Osteoblast (primary cell): ENCODE results near the gene REV1. TPM values are rescaled to one million over a fixed set of nuclear protein-coding genes. Genes with fewer than 3 reads are reported as not detected.

ENCODE experiments used
- DNase-seq: peaks from one replicate; pipeline ENCODE4 v3.0.0; 2011; ENCODE audit warnings: low spot score, mixed read lengths; ENCODE audit not compliant: insufficient read length; ENCODE audit errors: missing footprints
- H2AFZ ChIP-seq: 2 replicates; pipeline ENCODE4 v1.6.0; 2011; ENCODE audit warnings: mild to moderate bottlenecking, low read length
- H3K27ac ChIP-seq: 2 replicates; pipeline ENCODE4 v1.5.1; 2011; ENCODE audit warnings: mild to moderate bottlenecking, low read depth, low read length, moderate library complexity
- H3K27me3 ChIP-seq: 2 replicates; pipeline ENCODE4 v1.6.0; 2012; ENCODE audit warnings: mild to moderate bottlenecking, control low read depth, inconsistent platforms, low read length, moderate library complexity; ENCODE audit not compliant: insufficient read depth
- H3K36me3 ChIP-seq: 2 replicates; pipeline ENCODE4 v1.5.1; 2011; ENCODE audit warnings: mild to moderate bottlenecking, low read length, control low read depth, moderate library complexity; ENCODE audit not compliant: insufficient read depth
- H3K4me1 ChIP-seq: 2 replicates; pipeline ENCODE4 v1.5.1; 2011; ENCODE audit warnings: mild to moderate bottlenecking, low read length, control low read depth, moderate library complexity; ENCODE audit not compliant: insufficient read depth
- H3K4me2 ChIP-seq: 2 replicates; pipeline ENCODE4 v1.6.0; 2011; ENCODE audit warnings: mild to moderate bottlenecking, low read length; ENCODE audit not compliant: insufficient read depth
- H3K4me3 ChIP-seq: fragments of 200-600 bp; sonication (generic); 3 replicates; pipeline ENCODE4 v1.5.1; 2012; ENCODE audit warnings: mild to moderate bottlenecking, low read length, inconsistent platforms; ENCODE audit not compliant: insufficient read depth
- H3K79me2 ChIP-seq: 2 replicates; pipeline ENCODE4 v1.6.0; 2012; ENCODE audit warnings: mild to moderate bottlenecking, low read length, control low read depth, inconsistent platforms; ENCODE audit not compliant: insufficient read depth
- H3K9me3 ChIP-seq: 2 replicates; pipeline ENCODE4 v1.5.1; 2011; ENCODE audit warnings: low read depth, low read length, control low read depth
- H4K20me1 ChIP-seq: 2 replicates; pipeline ENCODE4 v1.6.0; 2012; ENCODE audit warnings: mild to moderate bottlenecking, low read length, control low read depth; ENCODE audit not compliant: insufficient read depth
- total RNA-seq: library from RNA; depleted of rRNA; stranded (reverse); fragments of >200 nt; gene quantifications from 2 replicates; pipeline ENCODE4 v1.2.3, GENCODE V29; 2012
- TF ChIP-seq, protein P1 (sequence below): IDR thresholded peaks from 2 replicates; pipeline ENCODE4 v1.5.1; 2011; ENCODE audit warnings: mild to moderate bottlenecking, low read depth, low read length, moderate library complexity; ENCODE audit errors: extremely low read depth

REV1 gene
- total RNA-seq, 1 donor = 37.3 TPM

DNA sequence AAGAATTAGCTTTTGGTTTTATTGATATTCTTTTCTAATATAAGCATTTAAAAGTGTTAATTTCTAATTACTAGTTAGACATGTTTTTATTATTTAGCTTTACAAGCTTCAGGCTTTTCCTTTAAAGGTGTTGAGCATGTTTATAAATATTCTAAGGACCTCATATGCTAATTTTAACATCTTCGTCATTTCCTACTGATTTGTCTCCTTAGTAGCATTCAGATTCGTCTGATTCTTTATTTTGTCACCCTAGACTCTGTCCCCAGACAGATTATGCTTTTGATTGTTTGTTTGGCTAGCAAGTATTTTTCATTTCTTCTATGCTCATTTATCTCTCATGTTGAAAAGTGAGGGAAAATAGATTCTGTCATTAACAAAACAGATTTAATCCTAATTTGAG is 100.9 kb downstream of the REV1 start:
- Histone ChIP-seq H3K4me3 (no peak overlapping the region), H2AFZ (no peak overlapping the region), H3K27me3 (no peaks in the 10 kb centered on the region), H3K9me3 (no peaks in the 10 kb centered on the region), H3K36me3 (peaks cover 40% of the 10 kb centered on the region), H4K20me1 (no peaks in the 10 kb centered on the region), H3K4me2 (no peak overlapping the region), H3K4me1 (peaks cover 7% of the 10 kb centered on the region), H3K27ac (no peak overlapping the region), H3K79me2 (peaks cover 3% of the 10 kb centered on the region)
- no peak for DNase-seq
- TF ChIP-seq, protein P1, sequence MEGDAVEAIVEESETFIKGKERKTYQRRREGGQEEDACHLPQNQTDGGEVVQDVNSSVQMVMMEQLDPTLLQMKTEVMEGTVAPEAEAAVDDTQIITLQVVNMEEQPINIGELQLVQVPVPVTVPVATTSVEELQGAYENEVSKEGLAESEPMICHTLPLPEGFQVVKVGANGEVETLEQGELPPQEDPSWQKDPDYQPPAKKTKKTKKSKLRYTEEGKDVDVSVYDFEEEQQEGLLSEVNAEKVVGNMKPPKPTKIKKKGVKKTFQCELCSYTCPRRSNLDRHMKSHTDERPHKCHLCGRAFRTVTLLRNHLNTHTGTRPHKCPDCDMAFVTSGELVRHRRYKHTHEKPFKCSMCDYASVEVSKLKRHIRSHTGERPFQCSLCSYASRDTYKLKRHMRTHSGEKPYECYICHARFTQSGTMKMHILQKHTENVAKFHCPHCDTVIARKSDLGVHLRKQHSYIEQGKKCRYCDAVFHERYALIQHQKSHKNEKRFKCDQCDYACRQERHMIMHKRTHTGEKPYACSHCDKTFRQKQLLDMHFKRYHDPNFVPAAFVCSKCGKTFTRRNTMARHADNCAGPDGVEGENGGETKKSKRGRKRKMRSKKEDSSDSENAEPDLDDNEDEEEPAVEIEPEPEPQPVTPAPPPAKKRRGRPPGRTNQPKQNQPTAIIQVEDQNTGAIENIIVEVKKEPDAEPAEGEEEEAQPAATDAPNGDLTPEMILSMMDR = no peak

DNA sequence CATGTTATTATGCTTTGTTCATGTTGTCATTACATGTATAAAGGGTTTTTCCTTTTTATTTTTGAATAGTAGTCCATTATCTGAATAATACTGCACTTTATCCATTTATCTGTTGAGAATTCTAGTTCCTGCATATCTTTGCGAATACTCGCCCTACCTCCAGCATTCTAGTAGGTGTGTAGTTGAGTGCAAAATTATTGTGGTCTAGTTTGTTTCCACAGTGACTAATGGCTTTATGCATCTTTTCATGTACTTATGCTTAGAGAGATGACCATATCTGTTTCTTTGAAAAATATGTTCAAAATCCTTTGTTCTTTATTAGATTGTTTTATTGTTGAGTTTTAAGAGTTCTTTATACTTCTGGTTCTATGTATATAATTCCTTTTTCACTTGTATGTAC is 103.8 kb downstream of the REV1 start:
- Histone ChIP-seq H3K4me2 (no peak overlapping the region), H2AFZ (no peak overlapping the region), H3K79me2 (peaks cover 3% of the 10 kb centered on the region), H3K4me3 (no peak overlapping the region), H4K20me1 (no peaks in the 10 kb centered on the region), H3K27me3 (no peaks in the 10 kb centered on the region), H3K27ac (no peak overlapping the region), H3K9me3 (no peaks in the 10 kb centered on the region), H3K4me1 (peaks cover 7% of the 10 kb centered on the region), H3K36me3 (peaks cover 34% of the 10 kb centered on the region)
- TF ChIP-seq, protein P1 = no peak
- peak; percentile 58 for DNase-seq

DNA sequence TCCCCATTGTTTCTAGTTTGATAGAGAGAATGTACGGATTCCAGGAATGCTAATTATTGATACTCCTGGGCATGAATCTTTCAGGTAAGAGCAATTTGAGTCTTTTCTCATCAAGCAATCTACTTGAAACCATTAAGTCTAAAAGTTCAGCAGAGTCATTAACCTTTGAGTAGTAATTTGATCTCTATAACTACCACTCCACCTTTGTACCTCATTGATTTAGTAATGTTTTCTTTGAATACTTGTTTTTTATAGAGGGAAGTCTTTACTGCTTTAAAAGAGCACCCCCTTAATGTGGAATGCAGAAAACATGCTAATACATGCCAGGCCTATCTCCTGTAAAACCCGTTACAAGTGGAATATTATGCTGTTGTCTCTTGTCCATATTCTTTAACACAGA is 107.7 kb downstream of the REV1 start:
- DNase-seq = no peak
- Histone ChIP-seq H4K20me1 (no peaks in the 10 kb centered on the region), H3K4me3 (no peak overlapping the region), H3K27ac (no peak overlapping the region), H3K36me3 (peaks cover 47% of the 10 kb centered on the region), H3K4me2 (no peak overlapping the region), H2AFZ (no peak overlapping the region), H3K4me1 (no peaks in the 10 kb centered on the region), H3K79me2 (peaks cover 5% of the 10 kb centered on the region), H3K9me3 (no peaks in the 10 kb centered on the region), H3K27me3 (no peaks in the 10 kb centered on the region)
- TF ChIP-seq, protein P1 = no peak

DNA sequence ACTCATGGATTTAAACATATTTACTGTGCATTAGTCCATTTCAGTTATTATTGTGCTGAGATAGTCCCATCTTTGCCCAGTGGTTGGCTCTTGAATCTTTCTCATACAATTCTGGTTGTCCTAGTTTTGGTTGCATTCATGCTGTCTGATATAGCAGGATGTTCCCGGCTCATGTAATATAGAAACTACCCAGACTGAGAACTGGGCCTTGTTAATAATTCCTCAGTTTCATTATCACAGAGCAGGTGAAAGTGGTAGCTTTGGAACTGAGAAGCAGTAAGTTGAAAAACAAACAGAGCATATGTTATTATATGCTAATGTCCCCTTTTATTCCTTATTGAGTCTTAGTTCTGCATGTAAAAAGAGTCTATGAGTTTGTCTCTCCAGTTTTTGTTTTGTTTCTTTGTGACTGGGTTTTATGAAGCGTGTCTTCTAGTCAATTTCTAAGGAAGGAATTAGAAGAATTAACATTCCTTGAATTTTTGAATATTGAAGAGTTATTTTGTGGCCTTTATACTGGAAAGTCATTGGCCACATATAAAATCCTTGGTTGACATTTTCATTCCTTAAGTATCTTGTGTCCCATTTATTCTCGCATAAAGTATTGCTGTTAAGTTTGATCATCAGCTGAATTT is 109.3 kb downstream of the REV1 start:
- Histone ChIP-seq H4K20me1 (no peaks in the 10 kb centered on the region), H3K4me1 (no peaks in the 10 kb centered on the region), H3K27ac (peak overlapping the region; percentile 11), H3K4me3 (no peak overlapping the region), H3K9me3 (no peaks in the 10 kb centered on the region), H3K27me3 (no peaks in the 10 kb centered on the region), H3K79me2 (peaks cover 3% of the 10 kb centered on the region), H3K4me2 (no peak overlapping the region), H3K36me3 (peaks cover 59% of the 10 kb centered on the region), H2AFZ (no peak overlapping the region)
- TF ChIP-seq, protein P1 = no peak
- no peak for DNase-seq
